Keratinocyte (primary cell): ENCODE measurements around the gene SNX6. TPM values are rescaled to one million over a fixed set of nuclear protein-coding genes. Genes with fewer than 3 reads are reported as not detected.

Source experiments
- DNase-seq: peaks from one replicate; pipeline ENCODE4 v3.0.0-alpha.2; 2011; ENCODE audit warnings: low read depth, missing footprints, low spot score
- FAIRE-seq: peaks from 2 replicates; lab custom pipeline; 2011; peaks lifted over from hg19 to GRCh38; lab: Jason Lieb, UNC
- H2AFZ ChIP-seq: 2 replicates; pipeline ENCODE4 v1.6.0; 2012; ENCODE audit warnings: low read length, control low read depth, inconsistent platforms; ENCODE audit not compliant: control insufficient read depth
- H3K27ac ChIP-seq: 2 replicates; pipeline ENCODE4 v1.5.1; 2011; ENCODE audit warnings: low read length; ENCODE audit not compliant: control insufficient read depth, insufficient read depth
- H3K27me3 ChIP-seq: 3 replicates; pipeline ENCODE4 v1.6.0; 2011; ENCODE audit warnings: low read length; ENCODE audit not compliant: control insufficient read depth, insufficient read depth; ENCODE audit errors: extremely low read depth
- H3K36me3 ChIP-seq, 2 experiments: 2 replicates in 1 of 2; 3 replicates in 1 of 2; pipeline ENCODE4 v1.5.1; 2011; ENCODE audit warnings: low read length in 2 of 2, mild to moderate bottlenecking in 1 of 2; ENCODE audit not compliant: control insufficient read depth in 2 of 2, insufficient read depth in 2 of 2; ENCODE audit errors: extremely low read depth in 1 of 2
- H3K4me1 ChIP-seq: 3 replicates; pipeline ENCODE4 v1.5.1; 2011; ENCODE audit warnings: low read length; ENCODE audit not compliant: control insufficient read depth, insufficient read depth; ENCODE audit errors: extremely low read depth
- H3K4me2 ChIP-seq: 3 replicates; pipeline ENCODE4 v1.6.0; 2011; ENCODE audit warnings: low read depth, low read length; ENCODE audit not compliant: control insufficient read depth, insufficient read depth; ENCODE audit errors: extremely low read depth
- H3K4me3 ChIP-seq, 3 experiments: fragments of 200-600 bp in 1 of 3; sonication (generic) in 1 of 3; 2 replicates in 2 of 3; 3 replicates in 1 of 3; pipeline ENCODE4 v1.5.1; 2011 to 2016; ENCODE audit warnings: low read length in 3 of 3, mild to moderate bottlenecking in 3 of 3, control low read depth in 2 of 3, inconsistent platforms in 1 of 3, low read depth in 1 of 3, mixed read lengths in 1 of 3, mixed run types in 1 of 3, moderate library complexity in 1 of 3; ENCODE audit not compliant: control insufficient read depth in 2 of 3, insufficient read depth in 2 of 3; ENCODE audit errors: extremely low read depth in 1 of 3
- H3K79me2 ChIP-seq: 2 replicates; pipeline ENCODE4 v1.6.0; 2012; ENCODE audit warnings: low read length; ENCODE audit not compliant: control insufficient read depth, insufficient read depth
- H3K9ac ChIP-seq: 3 replicates; pipeline ENCODE4 v1.6.0; 2011; ENCODE audit warnings: low read length; ENCODE audit not compliant: control insufficient read depth, insufficient read depth; ENCODE audit errors: extremely low read depth
- H3K9me1 ChIP-seq: 3 replicates; pipeline ENCODE4 v1.6.0; 2011; ENCODE audit warnings: low read length; ENCODE audit not compliant: control insufficient read depth, insufficient read depth; ENCODE audit errors: extremely low read depth
- H3K9me3 ChIP-seq: 2 replicates; pipeline ENCODE4 v1.5.1; 2012; ENCODE audit warnings: low read depth, low read length; ENCODE audit not compliant: control insufficient read depth
- H4K20me1 ChIP-seq: 3 replicates; pipeline ENCODE4 v1.6.0; 2011; ENCODE audit warnings: low read length; ENCODE audit not compliant: control insufficient read depth, insufficient read depth; ENCODE audit errors: extremely low read depth
- CTCF ChIP-seq, 3 experiments: IDR thresholded peaks in 1 of 3; conservative IDR thresholded peaks in 1 of 3; optimal IDR thresholded peaks in 1 of 3; 2 replicates in 2 of 3; 3 replicates in 1 of 3; pipeline versions ENCODE3 to v1.5.1; 2011; ENCODE audit warnings: low read length in 3 of 3, mild to moderate bottlenecking in 3 of 3, moderate library complexity in 2 of 3, control low read depth in 1 of 3, inconsistent platforms in 1 of 3; ENCODE audit not compliant: insufficient read depth in 2 of 3; ENCODE audit errors: extremely low read depth in 1 of 3
- EZH2 ChIP-seq: IDR thresholded peaks from one replicate; pipeline ENCODE4 v1.6.1; 2012; ENCODE audit warnings: inconsistent platforms, mild to moderate bottlenecking, low read length, moderate library complexity
- dilution Hi-C: fragments of 300-500 bp; cut with MboI; formaldehyde crosslinking; loops from one replicate; pipeline ENCODE4 v1.7.0; 2020; ENCODE audit warnings: low sequenced_read_pairs; ENCODE audit not compliant: extremely low pct_ligation_motif_present
- polyA plus RNA-seq, 5 experiments: library from polyadenylated mRNA; depleted of rRNA in 3 of 5; stranded (reverse) in 3 of 5; stranded (forward) in 1 of 5; unstranded in 1 of 5; fragments of >200 nt; gene quantifications; 1 replicate in 1 of 5; 2 replicates in 3 of 5; 3 replicates in 1 of 5; pipeline versions ENCODE4 v1.2.1 to v1.2.3, GENCODE V29; 2011 to 2012; ENCODE audit warnings: missing spikeins in 2 of 5, low read depth in 1 of 5, low replicate concordance in 1 of 5

The SNX6 gene
- polyA plus RNA-seq, 1 donor (not counting 4 experiments of a cell fraction or from before 2014, with no cell fraction given), result 137 TPM

- H3K36me3 ChIP-seq, result no peaks in the 10 kb centered on the region
- dilution Hi-C loops, result no loop called here
- H3K4me1 ChIP-seq, result peaks cover 12% of the 10 kb centered on the region
- FAIRE-seq, result no peak
- H3K27ac ChIP-seq, result no peak overlapping the region
- no peak overlapping the region for H3K9ac ChIP-seq
- DNase-seq, result no peak
- no peaks in the 10 kb centered on the region for H3K9me3 ChIP-seq
- TF ChIP-seq CTCF (optimal IDR thresholded peaks at IDR 0.05 in 1 of 3, IDR thresholded peaks at IDR 0.05 in 1 of 3, conservative IDR thresholded peaks at IDR 0.05 in 1 of 3; ENCODE audit: extremely low read depth in 1 of 3, insufficient read depth in 2 of 3, low read length in 3 of 3) (no peak), EZH2 (no peak)
- H4K20me1 ChIP-seq, result no peaks in the 10 kb centered on the region
- no peak overlapping the region for H3K4me2 ChIP-seq
- no peak overlapping the region for H2AFZ ChIP-seq
- no peak overlapping the region for H3K4me3 ChIP-seq
- H3K79me2 ChIP-seq, result no peaks in the 10 kb centered on the region
- no peaks in the 10 kb centered on the region for H3K9me1 ChIP-seq
- no peaks in the 10 kb centered on the region for H3K27me3 ChIP-seq
Measured at GRCh38 chr14:34678306-34678705, 48.4 kb upstream of the SNX6 start.

- no peak overlapping the region for H3K27ac ChIP-seq
- no peaks in the 10 kb centered on the region for H3K79me2 ChIP-seq
- H3K4me2 ChIP-seq, result no peak overlapping the region
- no peak overlapping the region for H2AFZ ChIP-seq
- H3K9me3 ChIP-seq, result no peaks in the 10 kb centered on the region
- no peaks in the 10 kb centered on the region for H3K27me3 ChIP-seq
- H3K4me3 ChIP-seq, result no peak overlapping the region
- no peak for DNase-seq
- no peaks in the 10 kb centered on the region for H3K9me1 ChIP-seq
- no peak for FAIRE-seq
- H3K4me1 ChIP-seq, result peaks cover 12% of the 10 kb centered on the region
- dilution Hi-C loops, result no loop called here
- H3K9ac ChIP-seq, result no peak overlapping the region
- TF ChIP-seq CTCF (optimal IDR thresholded peaks at IDR 0.05 in 1 of 3, IDR thresholded peaks at IDR 0.05 in 1 of 3, conservative IDR thresholded peaks at IDR 0.05 in 1 of 3; ENCODE audit: extremely low read depth in 1 of 3, insufficient read depth in 2 of 3, low read length in 3 of 3) (no peak), EZH2 (no peak)
- H3K36me3 ChIP-seq, result no peaks in the 10 kb centered on the region
- no peaks in the 10 kb centered on the region for H4K20me1 ChIP-seq
Measured at GRCh38 chr14:34676516-34677211, 46.7 kb upstream of the SNX6 start.
